Measurements from ENCODE around the gene ZNF385A. TPM values are rescaled to one million over a fixed set of nuclear protein-coding genes. Genes with fewer than 3 reads are reported as not detected.

The ZNF385A gene
- total and polyA plus RNA-seq, 7 experiments from 2014 or later = 0.39 to 69.9 (median 1.4) TPM

DNA sequence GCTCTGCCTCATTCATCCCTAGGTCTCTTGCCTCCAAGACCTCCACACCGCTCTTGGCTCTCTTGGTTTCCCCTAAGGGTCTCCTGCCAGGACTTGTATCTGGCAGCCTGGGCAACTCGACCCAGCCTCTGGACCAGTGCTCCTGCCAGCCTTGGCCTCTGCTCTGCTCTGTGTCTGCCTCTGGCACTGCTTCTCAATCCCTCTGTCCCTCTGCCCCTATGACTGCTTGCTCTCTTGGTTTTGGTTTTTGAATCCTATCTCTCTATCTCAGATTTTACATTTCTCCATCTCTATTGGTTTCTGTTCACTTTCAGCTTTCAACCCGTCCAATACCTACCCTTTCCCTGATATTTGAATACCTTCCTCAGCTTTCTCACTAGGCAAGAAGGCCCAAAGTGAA is 28.3 kb upstream of the ZNF385A start:
- peak overlapping the region; percentile 80 to 92 (median 87) for H3K4me3 Mint-ChIP-seq
- DNase-seq = peak in 4 of 9 donors; percentile 27 to 50 (median 38)

DNA sequence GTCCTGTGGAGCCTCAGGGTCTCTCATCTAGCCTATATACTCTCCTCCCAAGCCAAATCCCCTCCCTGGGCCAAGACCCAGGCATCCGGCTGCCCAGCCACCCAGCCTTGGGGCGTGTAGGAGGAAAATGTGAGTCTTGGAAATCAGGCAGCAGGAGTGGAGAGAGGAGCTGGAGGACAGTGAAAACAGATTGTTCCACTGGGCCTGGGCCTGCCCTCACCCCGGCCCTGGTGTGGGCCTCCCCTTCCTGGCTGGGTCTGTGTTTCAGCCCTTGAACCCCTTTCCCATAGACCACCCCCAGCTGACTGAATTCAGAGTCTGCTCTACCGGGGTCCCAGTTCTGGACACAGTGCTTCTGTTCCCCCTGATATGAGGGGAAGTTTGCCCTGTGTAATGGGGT is 27.8 kb upstream of the ZNF385A start:
- H3K4me1 ChIP-seq (ENCODE audit: control insufficient read depth in 2 of 2, insufficient read depth in 2 of 2, low read length in 2 of 2) = peaks cover 64 to 69% of the 10 kb centered on the region in 2 donors
- peak overlapping the region; percentile 84 for H3K4me3 ChIP-seq (ENCODE audit: low read length)
- ChIA-PET CTCF (interaction anchor here (1.1 to 12.0 kb wide), 6 partner anchors 8 to 25 kb away, joined by 4 to 162 read pairs (median 6); no protein-coding TSS in a partner anchor), POLR2A (interaction anchor here (1.2 to 3.8 kb wide), 8 partner anchors 9 to 132 kb away, joined by 6 to 31 read pairs (median 11); partner anchors contain the start of genes HNRNPA1 and NCKAP1L)
- H3K27me3 Mint-ChIP-seq = no peaks in the 10 kb centered on the region
- DNase-seq (peak in 1 of 9 donors; percentile 28), ATAC-seq (no peak)
- no peaks in the 10 kb centered on the region for H3K27me3 ChIP-seq (ENCODE audit: control insufficient read depth in 2 of 2, insufficient read depth in 2 of 2, low read length in 2 of 2)
- H3K36me3 Mint-ChIP-seq = peaks cover 5 to 30% (median 16%) of the 10 kb centered on the region in 5 donors
- H3K9me3 ChIP-seq (ENCODE audit: control insufficient read depth in 2 of 3, low read length in 3 of 3) = no peaks in the 10 kb centered on the region
- peaks cover 13 to 23% (median 13%) of the 10 kb centered on the region in 3 experiments for H3K36me3 ChIP-seq (ENCODE audit: control insufficient read depth in 2 of 3, insufficient read depth in 3 of 3, low read length in 3 of 3)
- peaks cover 48 to 97% (median 70%) of the 10 kb centered on the region in 7 donors for H3K4me1 Mint-ChIP-seq
- peak overlapping the region; percentile 89 to 100 (median 98) for H3K27ac Mint-ChIP-seq
- intact Hi-C loops (cut with micrococcal nuclease) = loop anchor here (2.0 to 10.0 kb wide), 4 partner anchors 54 to 685 kb away; partner anchors contain the start of genes CALCOCO1 (in 1 of the 2) and TESPA1 (in 1 of the 2)
- peak overlapping the region; percentile 96 for H3K27ac ChIP-seq (ENCODE audit: low read depth, low read length)
- H3K9me3 Mint-ChIP-seq = peaks cover 0 to 2% (median 0%) of the 10 kb centered on the region in 11 donors
- peak overlapping the region; percentile 80 to 92 (median 87) for H3K4me3 Mint-ChIP-seq

More for the DNA sequence above, 28.3 kb upstream of the ZNF385A start:
- intact Hi-C loops (cut with micrococcal nuclease) = loop anchor here (1.0 to 10.0 kb wide), 10 partner anchors 8 to 685 kb away; partner anchors contain the start of genes CBX5 (in 2 of the 2), HNRNPA1 (in 2 of the 2), NCKAP1L (in 2 of the 2) and CALCOCO1 (in 1 of the 2)
- peaks cover 68 to 69% of the 10 kb centered on the region in 2 donors for H3K4me1 ChIP-seq (ENCODE audit: control insufficient read depth in 2 of 2, insufficient read depth in 2 of 2, low read length in 2 of 2)
- no peaks in the 10 kb centered on the region for H3K9me3 ChIP-seq (ENCODE audit: control insufficient read depth in 2 of 3, low read length in 3 of 3)
- peaks cover 9 to 19% (median 10%) of the 10 kb centered on the region in 3 experiments for H3K36me3 ChIP-seq (ENCODE audit: control insufficient read depth in 2 of 3, insufficient read depth in 3 of 3, low read length in 3 of 3)
- peaks cover 0 to 2% (median 0%) of the 10 kb centered on the region in 11 donors for H3K9me3 Mint-ChIP-seq
- peaks cover 47 to 93% (median 66%) of the 10 kb centered on the region in 7 donors for H3K4me1 Mint-ChIP-seq
- H3K27ac Mint-ChIP-seq = peak overlapping the region; percentile 89 to 100 (median 98)
- no peaks in the 10 kb centered on the region for H3K27me3 ChIP-seq (ENCODE audit: control insufficient read depth in 2 of 2, insufficient read depth in 2 of 2, low read length in 2 of 2)
- peak; percentile 14 for ATAC-seq
- peaks cover 4 to 32% (median 15%) of the 10 kb centered on the region in 5 donors for H3K36me3 Mint-ChIP-seq
- CTCF ChIA-PET = interaction anchor here (0.6 to 12.0 kb wide), 7 partner anchors 8 to 38 kb away, joined by 3 to 162 read pairs (median 5); no protein-coding TSS in a partner anchor
- no peaks in the 10 kb centered on the region for H3K27me3 Mint-ChIP-seq
- POLR2A ChIA-PET = interaction anchor here (0.8 to 3.8 kb wide), 9 partner anchors 8 to 132 kb away, joined by 3 to 31 read pairs (median 10); partner anchors contain the start of genes HNRNPA1 and NCKAP1L
- peak overlapping the region; percentile 96 for H3K27ac ChIP-seq (ENCODE audit: low read depth, low read length)
- peak overlapping the region; percentile 84 for H3K4me3 ChIP-seq (ENCODE audit: low read length)

DNA sequence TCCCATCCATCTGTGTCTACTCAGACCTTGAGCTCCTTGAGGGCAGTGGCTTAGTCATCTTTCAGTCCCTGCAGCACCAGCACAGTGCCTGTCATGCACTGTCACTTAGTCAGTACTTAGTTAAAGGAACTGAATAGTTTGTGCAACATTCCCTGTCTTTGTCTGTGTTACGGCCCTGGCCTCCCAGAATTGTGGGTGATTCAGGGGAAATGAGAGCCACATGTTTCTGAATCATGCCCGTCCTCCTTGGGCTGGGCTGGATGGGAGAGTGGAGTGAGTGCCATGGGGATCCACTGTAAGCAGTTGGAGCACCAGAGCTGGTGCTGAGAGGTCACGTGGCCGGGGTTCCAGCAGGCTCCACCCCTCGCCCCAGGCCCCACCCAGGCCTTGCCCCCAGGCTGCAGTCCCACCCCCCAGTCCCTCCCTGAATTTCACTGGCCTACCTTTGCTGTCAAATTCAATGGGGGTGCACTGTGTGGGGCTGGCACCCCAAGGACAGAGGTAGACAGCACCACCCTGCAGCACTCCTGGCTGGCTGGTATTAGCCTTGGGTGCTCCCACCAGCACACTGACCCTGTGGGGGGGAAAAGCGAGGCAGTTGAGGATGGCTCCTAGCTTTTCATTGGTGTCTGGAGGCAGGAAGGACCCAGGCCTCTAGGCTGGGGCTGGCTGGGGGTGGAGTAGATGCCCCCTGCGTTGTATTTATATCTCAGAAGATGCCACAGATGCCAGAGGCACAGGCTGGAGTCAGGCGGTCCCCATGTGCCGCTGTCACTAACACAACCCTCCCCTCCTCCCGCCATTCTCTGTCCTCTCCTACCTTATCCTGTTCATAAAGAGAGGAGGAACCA is 27.1 kb upstream of the ZNF385A start:
- ChIA-PET POLR2A (interaction anchor here (1.1 to 3.8 kb wide), 9 partner anchors 9 to 132 kb away, joined by 3 to 31 read pairs (median 7); partner anchors contain the start of gene CBX5), CTCF (interaction anchor here (0.6 to 12.0 kb wide), 7 partner anchors 9 to 112 kb away, joined by 3 to 162 read pairs (median 5); no protein-coding TSS in a partner anchor)
- H3K27me3 ChIP-seq (ENCODE audit: control insufficient read depth in 2 of 2, insufficient read depth in 2 of 2, low read length in 2 of 2) = no peaks in the 10 kb centered on the region
- H3K4me1 ChIP-seq (ENCODE audit: control insufficient read depth in 2 of 2, insufficient read depth in 2 of 2, low read length in 2 of 2) = peaks cover 58 to 66% of the 10 kb centered on the region in 2 donors
- H3K4me1 Mint-ChIP-seq = peaks cover 46 to 97% (median 72%) of the 10 kb centered on the region in 7 donors
- ATAC-seq = peak; percentile 72
- intact Hi-C loops (cut with micrococcal nuclease) = loop anchor here (1.0 to 10.0 kb wide), 5 partner anchors 8 to 684 kb away; partner anchors contain the start of genes ITGA5 (in 2 of the 2), CALCOCO1 (in 1 of the 2) and TESPA1 (in 1 of the 2)
- peaks cover 19 to 30% (median 21%) of the 10 kb centered on the region in 3 experiments for H3K36me3 ChIP-seq (ENCODE audit: control insufficient read depth in 2 of 3, insufficient read depth in 3 of 3, low read length in 3 of 3)
- H3K9me3 ChIP-seq (ENCODE audit: control insufficient read depth in 2 of 3, low read length in 3 of 3) = no peaks in the 10 kb centered on the region
- H3K9me3 Mint-ChIP-seq = peaks cover 0 to 2% (median 0%) of the 10 kb centered on the region in 11 donors
- DNase-seq = peak; percentile 44 to 66 (median 58)
- peak overlapping the region; percentile 80 to 92 (median 87) for H3K4me3 Mint-ChIP-seq
- H3K27ac ChIP-seq (ENCODE audit: low read depth, low read length) = peak overlapping the region; percentile 96
- H3K36me3 Mint-ChIP-seq = peaks cover 9 to 29% (median 23%) of the 10 kb centered on the region in 5 donors
- peak overlapping the region; percentile 84 for H3K4me3 ChIP-seq (ENCODE audit: low read length)
- no peaks in the 10 kb centered on the region for H3K27me3 Mint-ChIP-seq
- H3K27ac Mint-ChIP-seq = peak overlapping the region; percentile 89 to 100 (median 98)

DNA sequence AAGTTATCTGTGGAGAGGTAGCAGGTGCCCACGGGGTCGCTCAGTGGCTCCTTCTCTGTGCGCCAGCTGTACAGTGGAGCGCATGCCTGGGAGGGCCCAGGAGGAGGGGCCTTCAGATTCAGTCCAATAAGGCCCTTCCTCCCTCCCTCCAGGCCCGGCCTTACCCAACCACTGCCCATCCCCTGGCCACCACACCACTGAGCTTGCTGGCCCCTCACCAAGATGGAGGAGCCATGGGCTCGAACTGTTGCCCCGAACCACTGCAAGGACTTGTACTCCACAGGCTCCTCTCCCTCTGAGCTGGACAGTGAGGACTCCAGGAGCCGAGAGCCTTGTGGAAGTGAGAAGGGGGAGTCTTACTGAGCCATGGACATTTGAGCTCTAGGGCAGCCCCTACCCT is 24.7 kb upstream of the ZNF385A start:
- peaks cover 42 to 56% of the 10 kb centered on the region in 2 donors for H3K4me1 ChIP-seq (ENCODE audit: control insufficient read depth in 2 of 2, insufficient read depth in 2 of 2, low read length in 2 of 2)
- no peaks in the 10 kb centered on the region for H3K27me3 Mint-ChIP-seq
- H3K36me3 Mint-ChIP-seq = peaks cover 9 to 47% (median 36%) of the 10 kb centered on the region in 5 donors
- ATAC-seq (no peak), DNase-seq (no peak)
- CTCF ChIA-PET = interaction anchor here (0.7 to 1.9 kb wide), 3 partner anchors 9 to 149 kb away, joined by 3 to 16 read pairs (median 7); no protein-coding TSS in a partner anchor
- no peak overlapping the region for H3K4me3 Mint-ChIP-seq
- POLR2A ChIA-PET = no interaction called here
- intact Hi-C loops (cut with micrococcal nuclease) = no loop called here
- peaks cover 0 to 2% (median 0%) of the 10 kb centered on the region in 11 donors for H3K9me3 Mint-ChIP-seq
- no peaks in the 10 kb centered on the region for H3K9me3 ChIP-seq (ENCODE audit: control insufficient read depth in 2 of 3, low read length in 3 of 3)
- H3K27me3 ChIP-seq (ENCODE audit: control insufficient read depth in 2 of 2, insufficient read depth in 2 of 2, low read length in 2 of 2) = no peaks in the 10 kb centered on the region
- no peak overlapping the region for H3K4me3 ChIP-seq (ENCODE audit: low read length)
- peak overlapping the region in 8 of 9 donors; percentile 72 to 99 (median 94) for H3K27ac Mint-ChIP-seq
- peak overlapping the region; percentile 31 for H3K27ac ChIP-seq (ENCODE audit: low read depth, low read length)
- peaks cover 24 to 53% (median 30%) of the 10 kb centered on the region in 3 experiments for H3K36me3 ChIP-seq (ENCODE audit: control insufficient read depth in 2 of 3, insufficient read depth in 3 of 3, low read length in 3 of 3)
- H3K4me1 Mint-ChIP-seq = peaks cover 34 to 96% (median 66%) of the 10 kb centered on the region in 7 donors

DNA sequence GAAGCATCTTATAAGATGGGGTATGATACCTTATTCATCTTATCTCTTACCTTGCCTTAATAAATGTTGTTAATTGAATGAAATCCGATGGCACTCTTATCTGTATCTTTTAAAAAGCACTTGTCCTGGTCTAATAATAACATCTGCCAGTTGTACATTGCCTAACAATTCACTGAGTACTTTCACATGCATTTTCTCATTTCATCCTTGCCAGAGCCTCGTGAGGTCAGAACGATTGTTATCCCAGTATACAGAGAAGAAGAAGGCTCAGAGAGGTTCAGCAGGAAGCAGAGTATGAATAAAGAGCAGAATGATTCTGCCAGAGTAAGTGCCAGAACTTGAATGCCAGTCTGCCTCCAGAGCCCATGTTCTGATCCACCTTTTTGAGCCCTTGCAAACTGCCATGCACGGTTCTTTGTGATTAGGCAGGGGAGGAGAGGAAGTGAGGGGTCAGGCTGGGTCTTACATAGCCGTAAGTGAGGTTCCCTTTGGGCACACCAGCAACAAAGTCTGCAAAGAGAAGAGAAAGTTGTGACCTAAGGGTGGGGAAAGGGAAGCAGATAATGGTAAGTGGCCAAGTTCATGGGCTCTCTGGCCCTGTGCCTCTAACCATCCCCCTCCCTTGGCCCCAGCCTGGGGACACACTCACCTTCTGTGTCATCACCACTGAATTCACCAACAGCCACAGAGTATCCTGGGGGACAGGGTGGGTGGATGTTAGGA is 22.8 kb upstream of the ZNF385A start:
- Mint-ChIP-seq H3K4me1 (peaks cover 32 to 79% (median 55%) of the 10 kb centered on the region in 7 donors), H3K27me3 (no peaks in the 10 kb centered on the region), H3K27ac (peak overlapping the region in 8 of 9 donors; percentile 71 to 97 (median 90)), H3K4me3 (no peak overlapping the region), H3K36me3 (peaks cover 9 to 58% (median 35%) of the 10 kb centered on the region in 5 donors), H3K9me3 (no peaks in the 10 kb centered on the region)
- ATAC-seq = no peak
- Histone ChIP-seq H3K4me1 (ENCODE audit: control insufficient read depth in 2 of 2, insufficient read depth in 2 of 2, low read length in 2 of 2) (peaks cover 23 to 39% of the 10 kb centered on the region in 2 donors), H3K27me3 (ENCODE audit: control insufficient read depth in 2 of 2, insufficient read depth in 2 of 2, low read length in 2 of 2) (no peaks in the 10 kb centered on the region), H3K27ac (ENCODE audit: low read depth, low read length) (peak overlapping the region; percentile 51), H3K4me3 (ENCODE audit: low read length) (no peak overlapping the region), H3K36me3 (ENCODE audit: control insufficient read depth in 2 of 3, insufficient read depth in 3 of 3, low read length in 3 of 3) (peaks cover 34 to 72% (median 45%) of the 10 kb centered on the region in 3 experiments), H3K9me3 (ENCODE audit: control insufficient read depth in 2 of 3, low read length in 3 of 3) (no peaks in the 10 kb centered on the region)
- DNase-seq = no peak
- intact Hi-C loops (cut with micrococcal nuclease) = no loop called here
- CTCF ChIA-PET = no interaction called here
- POLR2A ChIA-PET = interaction anchor here (1.3 kb wide), 1 partner anchor 22 kb away, joined by 3 read pairs; no protein-coding TSS in a partner anchor

All from naive thymus-derived CD4-positive, alpha-beta T cell (primary cell).